Osteocyte (in vitro differentiated cells): Measurements from ENCODE around the gene LRRC4C. TPM values are rescaled to one million over a fixed set of nuclear protein-coding genes. Genes with fewer than 3 reads are reported as not detected.

ENCODE experiments used
- DNase-seq: peaks from one replicate; pipeline ENCODE4 v3.0.0; 2021; ENCODE audit warnings: mixed read lengths; ENCODE audit not compliant: unreplicated experiment; ENCODE audit errors: extremely low spot score
- H3K27ac Mint-ChIP-seq: one replicate; pipeline ENCODE4 v1.8.0; 2021; ENCODE audit warnings: mild to moderate bottlenecking, mixed read lengths; ENCODE audit not compliant: unreplicated experiment
- H3K27me3 Mint-ChIP-seq: one replicate; pipeline ENCODE4 v1.8.0; 2021; ENCODE audit warnings: mixed read lengths; ENCODE audit not compliant: unreplicated experiment
- H3K36me3 Mint-ChIP-seq: one replicate; pipeline ENCODE4 v1.8.0; 2021; ENCODE audit warnings: mixed read lengths; ENCODE audit not compliant: unreplicated experiment
- H3K4me1 Mint-ChIP-seq: one replicate; pipeline ENCODE4 v1.8.0; 2021; ENCODE audit warnings: mixed read lengths; ENCODE audit not compliant: unreplicated experiment
- H3K4me3 Mint-ChIP-seq: one replicate; pipeline ENCODE4 v1.8.0; 2021; ENCODE audit warnings: mild to moderate bottlenecking, moderate library complexity, mixed read lengths; ENCODE audit not compliant: unreplicated experiment
- H3K9me3 Mint-ChIP-seq: one replicate; pipeline ENCODE4 v1.8.0; 2021; ENCODE audit warnings: mixed read lengths; ENCODE audit not compliant: unreplicated experiment
- CTCF ChIP-seq: fragments of 200-600 bp; sonication (generic); IDR thresholded peaks from 2 replicates; pipeline ENCODE4 v1.5.0; 2021; ENCODE audit warnings: antibody characterized with exemption, mild to moderate bottlenecking, moderate library complexity
- total RNA-seq: library from RNA; stranded (reverse); gene quantifications from 2 replicates; pipeline ENCODE4 v1.2.1, GENCODE V29; 2021

The LRRC4C gene
- total RNA-seq, 1 donor from 2014 or later: 0.16 TPM

- Mint-ChIP-seq H3K27me3 (no peaks in the 10 kb centered on the region), H3K4me1 (no peaks in the 10 kb centered on the region), H3K27ac (no peak overlapping the region), H3K4me3 (no peak overlapping the region), H3K9me3 (peaks cover 20% of the 10 kb centered on the region), H3K36me3 (no peaks in the 10 kb centered on the region)
- no peak for TF ChIP-seq CTCF
- no peak for DNase-seq
These were observed 113.4 kb downstream of the LRRC4C start for GRCh38 chr11:41346042-41346441.

GRCh38 chr11:41334007-41334933 is 125.2 kb downstream of the LRRC4C start:
- H3K27me3 Mint-ChIP-seq: no peaks in the 10 kb centered on the region
- H3K4me1 Mint-ChIP-seq: no peaks in the 10 kb centered on the region
- DNase-seq: no peak
- no peak for TF ChIP-seq CTCF
- no peak overlapping the region for H3K4me3 Mint-ChIP-seq
- no peak overlapping the region for H3K27ac Mint-ChIP-seq
- no peaks in the 10 kb centered on the region for H3K9me3 Mint-ChIP-seq
- no peaks in the 10 kb centered on the region for H3K36me3 Mint-ChIP-seq

- no peak for DNase-seq
- no peaks in the 10 kb centered on the region for H3K4me1 Mint-ChIP-seq
- no peaks in the 10 kb centered on the region for H3K36me3 Mint-ChIP-seq
- no peaks in the 10 kb centered on the region for H3K9me3 Mint-ChIP-seq
- H3K27me3 Mint-ChIP-seq: no peaks in the 10 kb centered on the region
- no peak for TF ChIP-seq CTCF
- no peak overlapping the region for H3K4me3 Mint-ChIP-seq
- H3K27ac Mint-ChIP-seq: no peak overlapping the region
These were observed 126.1 kb downstream of the LRRC4C start for GRCh38 chr11:41333357-41333756.

- no peaks in the 10 kb centered on the region for H3K9me3 Mint-ChIP-seq
- H3K4me3 Mint-ChIP-seq: no peak overlapping the region
- H3K4me1 Mint-ChIP-seq: no peaks in the 10 kb centered on the region
- no peaks in the 10 kb centered on the region for H3K27me3 Mint-ChIP-seq
- TF ChIP-seq CTCF: no peak
- no peak for DNase-seq
- H3K36me3 Mint-ChIP-seq: no peaks in the 10 kb centered on the region
- H3K27ac Mint-ChIP-seq: no peak overlapping the region
These were observed 131.1 kb downstream of the LRRC4C start for GRCh38 chr11:41328324-41328723.

- Mint-ChIP-seq H3K27ac (no peak overlapping the region), H3K9me3 (no peaks in the 10 kb centered on the region), H3K4me1 (no peaks in the 10 kb centered on the region), H3K36me3 (no peaks in the 10 kb centered on the region), H3K27me3 (no peaks in the 10 kb centered on the region), H3K4me3 (no peak overlapping the region)
- TF ChIP-seq CTCF: no peak
- DNase-seq: no peak
These were observed 136.0 kb downstream of the LRRC4C start for GRCh38 chr11:41323446-41323845.
